Stomach (tissue), 9 donors: ENCODE results near the gene HMGN3. TPM values are rescaled to one million over a fixed set of nuclear protein-coding genes. Genes with fewer than 3 reads are reported as not detected.
A peak's percentile ranks its signal among the peaks of the same experiment; 100 is the strongest.

Source experiments
- DNase-seq, 2 donors: peaks; one replicate each; pipeline versions ENCODE4 v3.0.0 to v3.0.0-alpha.2; 2013 to 2019
- H3K27ac ChIP-seq, 5 donors: fragments of 200-600 bp in 4 of 5; sonication (generic) in 4 of 5; one replicate each; pipeline ENCODE4 v1.5.1; 2013 to 2019; ENCODE audit warnings: mild to moderate bottlenecking in 1 of 5, moderate library complexity in 1 of 5
- H3K27me3 ChIP-seq, 3 donors: fragments of 200-600 bp; sonication (generic); one replicate each; pipeline ENCODE4 v1.5.1; 2017 to 2019; ENCODE audit warnings: mixed run types in 1 of 3
- H3K36me3 ChIP-seq, 4 donors: fragments of 200-600 bp; sonication (generic); 1 replicate in 3 of 4; 2 replicates in 1 of 4; pipeline ENCODE4 v1.5.1; 2016 to 2019
- H3K4me1 ChIP-seq, 4 donors: fragments of 200-600 bp; sonication (generic); one replicate each; pipeline ENCODE4 v1.5.1; 2016 to 2019
- H3K4me3 ChIP-seq, 4 donors: fragments of 200-600 bp; sonication (generic) in 3 of 4; one replicate each; pipeline ENCODE4 v1.5.1; 2016 to 2019; ENCODE audit warnings: mild to moderate bottlenecking in 1 of 4
- H3K9me3 ChIP-seq, 4 donors: fragments of 200-600 bp; sonication (generic); one replicate each; pipeline ENCODE4 v1.5.1; 2016 to 2019
- EP300 ChIP-seq: sonication (generic); formaldehyde crosslinking; IDR thresholded peaks from one replicate; pipeline ENCODE4 v1.6.1; 2017; ENCODE audit warnings: antibody characterized with exemption
- POLR2A ChIP-seq, 4 donors: fragments of 450-650 bp; IDR thresholded peaks; one replicate each; pipeline ENCODE4 v1.6.1; 2016; ENCODE audit warnings: antibody characterized with exemption in 4 of 4, control low read depth in 2 of 4, mild to moderate bottlenecking in 1 of 4, moderate library complexity in 1 of 4
- POLR2AphosphoS5 ChIP-seq, 3 donors: sonication (generic); formaldehyde crosslinking; IDR thresholded peaks; one replicate each; pipeline ENCODE4 v1.6.1; 2016; ENCODE audit warnings: antibody characterized with exemption in 3 of 3
- WGBS, 5 donors: extraction: QIAGEN DNeasy Blood & Tissue Kit in 3 of 5; methylation state at CpG; one replicate each; pipeline versions ENCODE4 v1.1.5 to v1.1.7; 2013 to 2018; 5-methylcytosine and 5-hydroxymethylcytosine counted together
- intact Hi-C: fragments of 100-400 bp; cut with DNase I; formaldehyde crosslinking; loops from one replicate; pipeline ENCODE4 v1.15.1; 2023; ENCODE audit warnings: low total_unique reads
- polyA plus RNA-seq, 3 donors: library from polyadenylated mRNA; stranded (reverse); fragments of 200-250 nt; gene quantifications; one replicate each; pipeline ENCODE4 v1.2.3, GENCODE V29; 2013
- total RNA-seq, 5 donors: library from RNA; depleted of rRNA; stranded (reverse); fragments of >200 nt; gene quantifications; one replicate each; pipeline versions ENCODE4 v1.1.0 to v1.2.3, GENCODE V29; 2014 to 2016
- TF ChIP-seq, protein P1 (sequence below), 7 experiments: fragments of 450-650 bp in 4 of 7; fragments of 200-600 bp in 3 of 7; sonication (generic) in 3 of 7; IDR thresholded peaks; one replicate each; pipeline ENCODE4 v1.5.1; 2016 to 2019; ENCODE audit warnings: antibody characterized with exemption in 7 of 7, control low read depth in 2 of 7, mild to moderate bottlenecking in 1 of 7
- donor health status: healthy with polysubstance abuse.
- donor health status: Bipolar disorder and iron deficiency.
- donor health status: healthy.

Gene HMGN3
- total and polyA plus RNA-seq, 8 donors, result 34.8 to 150 (median 101) TPM

DNA sequence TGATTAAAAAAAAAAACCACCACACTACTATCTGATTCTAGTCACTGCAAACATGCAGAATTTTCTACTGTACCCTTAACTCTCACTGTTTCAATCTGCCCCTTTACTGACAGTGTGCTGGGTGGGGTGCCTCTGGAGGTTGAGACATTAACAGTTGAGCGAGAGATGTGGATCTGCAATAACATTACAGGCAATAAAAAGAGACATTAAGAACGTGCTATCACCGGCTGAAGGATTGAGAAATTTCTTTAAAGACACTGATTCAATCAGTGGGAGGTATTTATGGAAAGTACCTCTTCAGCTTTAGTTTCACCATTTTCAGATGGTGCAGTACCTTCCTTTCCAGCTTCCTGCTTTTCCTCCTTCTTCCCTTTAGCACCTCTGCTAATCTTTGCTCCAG, 32.5 kb downstream of the HMGN3 start:
- no peaks in the 10 kb centered on the region for H3K9me3 ChIP-seq
- H3K27me3 ChIP-seq, result no peaks in the 10 kb centered on the region
- TF ChIP-seq EP300 (no peak), POLR2A (IDR thresholded peaks at IDR 0.05) (no peak)
- TF ChIP-seq, protein P1, sequence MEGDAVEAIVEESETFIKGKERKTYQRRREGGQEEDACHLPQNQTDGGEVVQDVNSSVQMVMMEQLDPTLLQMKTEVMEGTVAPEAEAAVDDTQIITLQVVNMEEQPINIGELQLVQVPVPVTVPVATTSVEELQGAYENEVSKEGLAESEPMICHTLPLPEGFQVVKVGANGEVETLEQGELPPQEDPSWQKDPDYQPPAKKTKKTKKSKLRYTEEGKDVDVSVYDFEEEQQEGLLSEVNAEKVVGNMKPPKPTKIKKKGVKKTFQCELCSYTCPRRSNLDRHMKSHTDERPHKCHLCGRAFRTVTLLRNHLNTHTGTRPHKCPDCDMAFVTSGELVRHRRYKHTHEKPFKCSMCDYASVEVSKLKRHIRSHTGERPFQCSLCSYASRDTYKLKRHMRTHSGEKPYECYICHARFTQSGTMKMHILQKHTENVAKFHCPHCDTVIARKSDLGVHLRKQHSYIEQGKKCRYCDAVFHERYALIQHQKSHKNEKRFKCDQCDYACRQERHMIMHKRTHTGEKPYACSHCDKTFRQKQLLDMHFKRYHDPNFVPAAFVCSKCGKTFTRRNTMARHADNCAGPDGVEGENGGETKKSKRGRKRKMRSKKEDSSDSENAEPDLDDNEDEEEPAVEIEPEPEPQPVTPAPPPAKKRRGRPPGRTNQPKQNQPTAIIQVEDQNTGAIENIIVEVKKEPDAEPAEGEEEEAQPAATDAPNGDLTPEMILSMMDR (IDR thresholded peaks at IDR 0.05), result no peak
- no peak for DNase-seq
- intact Hi-C loops, result no loop called here
- no peaks in the 10 kb centered on the region for H3K4me1 ChIP-seq
- H3K36me3 ChIP-seq, result peaks cover 0 to 35% (median 33%) of the 10 kb centered on the region in 4 donors
- no peak overlapping the region for H3K27ac ChIP-seq
- WGBS, 5 donors, result 79 to 92% (median 92%) methylated on average over 3 of the region's 3 CpGs
- no peak overlapping the region for H3K4me3 ChIP-seq

DNA sequence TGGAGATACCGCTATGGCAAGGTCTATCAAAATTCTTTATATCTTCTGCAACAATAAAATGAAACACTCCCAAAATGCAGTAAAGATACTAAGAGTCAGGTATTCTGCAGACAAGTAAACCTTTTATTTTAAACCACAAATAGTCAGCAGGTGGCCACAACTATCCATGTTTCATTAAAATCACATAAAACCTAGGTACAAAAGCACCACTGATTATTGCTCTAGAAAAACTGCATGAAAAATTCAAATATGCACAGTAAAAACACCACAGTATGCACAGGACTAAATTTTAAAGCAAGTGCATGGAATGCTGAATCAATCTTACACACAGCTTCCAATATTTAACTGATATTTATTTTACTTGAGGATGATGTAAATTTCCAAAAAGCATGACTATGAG, 33.3 kb downstream of the HMGN3 start:
- WGBS, 5 donors, result 84 to 98% (median 94%) methylated on average over 1 of the region's 1 CpG
- Histone ChIP-seq H3K9me3 (no peaks in the 10 kb centered on the region), H3K27me3 (no peaks in the 10 kb centered on the region), H3K4me3 (no peak overlapping the region), H3K36me3 (peaks cover 0 to 28% (median 26%) of the 10 kb centered on the region in 4 donors), H3K4me1 (no peaks in the 10 kb centered on the region), H3K27ac (no peak overlapping the region)
- DNase-seq, result no peak
- intact Hi-C loops, result no loop called here
- TF ChIP-seq EP300 (no peak), POLR2AphosphoS5 (IDR thresholded peaks at IDR 0.05) (no peak), POLR2A (IDR thresholded peaks at IDR 0.05) (no peak)
- TF ChIP-seq, protein P1 (IDR thresholded peaks at IDR 0.05), result no peak

DNA sequence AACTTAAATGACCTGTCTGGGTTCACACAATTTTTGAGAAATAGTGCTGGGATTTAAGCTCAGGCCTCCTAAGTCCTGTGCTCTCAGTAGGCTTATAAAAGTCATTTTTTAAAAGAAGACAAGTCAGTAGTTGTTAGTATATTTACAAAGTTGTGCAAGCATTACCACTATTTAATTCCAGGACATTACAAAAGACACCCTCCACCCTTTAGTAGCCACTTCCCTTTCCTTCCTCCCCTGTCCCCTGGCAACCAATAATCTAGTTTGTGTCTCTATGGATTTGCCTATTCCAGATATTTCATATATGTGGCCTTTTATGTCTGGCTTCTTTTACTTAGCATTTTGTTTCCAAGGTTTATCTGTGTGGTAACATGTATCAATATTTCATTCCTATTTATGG, 37.6 kb downstream of the HMGN3 start:
- H3K4me1 ChIP-seq, result no peaks in the 10 kb centered on the region
- intact Hi-C loops, result no loop called here
- no peak overlapping the region for H3K27ac ChIP-seq
- peaks cover 0 to 13% (median 3%) of the 10 kb centered on the region in 4 donors for H3K36me3 ChIP-seq
- H3K9me3 ChIP-seq, result no peaks in the 10 kb centered on the region
- TF ChIP-seq, protein P1 (IDR thresholded peaks at IDR 0.05), result no peak
- TF ChIP-seq EP300, result no peak
- DNase-seq, result no peak
- H3K27me3 ChIP-seq, result no peaks in the 10 kb centered on the region
- no peak overlapping the region for H3K4me3 ChIP-seq

DNA sequence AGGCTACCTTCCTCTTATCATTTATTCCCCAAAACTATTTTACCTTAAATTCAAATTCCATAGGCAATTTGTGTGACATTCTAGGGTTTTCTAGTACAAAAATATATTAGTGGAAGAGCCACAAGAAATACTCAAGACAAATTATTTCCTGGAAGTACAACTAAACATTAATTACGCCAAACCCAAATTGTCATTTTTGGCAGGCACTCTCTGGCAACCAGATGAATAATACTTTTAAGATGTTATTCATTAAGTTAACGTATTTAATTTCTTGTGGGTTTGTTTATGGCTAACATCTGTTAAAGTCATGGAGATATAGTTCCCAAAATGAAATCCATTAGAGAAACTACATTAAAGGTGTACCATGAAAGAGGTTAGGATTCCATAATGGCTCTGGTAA, 40.5 kb downstream of the HMGN3 start:
- Histone ChIP-seq H3K9me3 (peaks cover 0 to 6% (median 0%) of the 10 kb centered on the region in 4 donors), H3K27me3 (no peaks in the 10 kb centered on the region), H3K4me3 (no peak overlapping the region), H3K4me1 (peaks cover 0 to 6% (median 0%) of the 10 kb centered on the region in 4 donors), H3K27ac (no peak overlapping the region), H3K36me3 (peaks cover 0 to 6% (median 0%) of the 10 kb centered on the region in 4 donors)
- 72 to 84% (median 76%) methylated on average over 2 of the region's 2 CpGs for WGBS, 5 donors
- DNase-seq, result peak in 1 of 2 donors; percentile 23
- intact Hi-C loops, result no loop called here
- TF ChIP-seq POLR2A (IDR thresholded peaks at IDR 0.05), result no peak
- TF ChIP-seq EP300, result no peak
- TF ChIP-seq POLR2AphosphoS5 (IDR thresholded peaks at IDR 0.05), result no peak
- TF ChIP-seq, protein P1 (IDR thresholded peaks at IDR 0.05), result no peak
